T-helper 1 cell treated with Interleukin-12 subunit alpha and Interleukin-12 subunit beta and Interleukin-4 antibody, amounts not matched to agents 30 μg/mL and 1 μg/mL, for 36 hours (primary cell): ENCODE results near the gene MYLK.

Experiments used
- H3K27ac Mint-ChIP-seq: one replicate; pipeline ENCODE4 v1.8.0; 2021; ENCODE audit warnings: mild to moderate bottlenecking, mixed read lengths
- H3K27me3 Mint-ChIP-seq: one replicate; pipeline ENCODE4 v1.8.0; 2021; ENCODE audit warnings: low read depth, mixed read lengths
- H3K36me3 Mint-ChIP-seq: one replicate; pipeline ENCODE4 v1.8.0; 2021; ENCODE audit warnings: low read depth, mixed read lengths
- H3K4me1 Mint-ChIP-seq: one replicate; pipeline ENCODE4 v1.8.0; 2021; ENCODE audit warnings: low read depth, mixed read lengths
- H3K4me3 Mint-ChIP-seq: one replicate; pipeline ENCODE4 v1.8.0; 2021; ENCODE audit warnings: mild to moderate bottlenecking, moderate library complexity, mixed read lengths
- H3K9me3 Mint-ChIP-seq: one replicate; pipeline ENCODE4 v1.8.0; 2021; ENCODE audit warnings: mixed read lengths

Gene MYLK

DNA sequence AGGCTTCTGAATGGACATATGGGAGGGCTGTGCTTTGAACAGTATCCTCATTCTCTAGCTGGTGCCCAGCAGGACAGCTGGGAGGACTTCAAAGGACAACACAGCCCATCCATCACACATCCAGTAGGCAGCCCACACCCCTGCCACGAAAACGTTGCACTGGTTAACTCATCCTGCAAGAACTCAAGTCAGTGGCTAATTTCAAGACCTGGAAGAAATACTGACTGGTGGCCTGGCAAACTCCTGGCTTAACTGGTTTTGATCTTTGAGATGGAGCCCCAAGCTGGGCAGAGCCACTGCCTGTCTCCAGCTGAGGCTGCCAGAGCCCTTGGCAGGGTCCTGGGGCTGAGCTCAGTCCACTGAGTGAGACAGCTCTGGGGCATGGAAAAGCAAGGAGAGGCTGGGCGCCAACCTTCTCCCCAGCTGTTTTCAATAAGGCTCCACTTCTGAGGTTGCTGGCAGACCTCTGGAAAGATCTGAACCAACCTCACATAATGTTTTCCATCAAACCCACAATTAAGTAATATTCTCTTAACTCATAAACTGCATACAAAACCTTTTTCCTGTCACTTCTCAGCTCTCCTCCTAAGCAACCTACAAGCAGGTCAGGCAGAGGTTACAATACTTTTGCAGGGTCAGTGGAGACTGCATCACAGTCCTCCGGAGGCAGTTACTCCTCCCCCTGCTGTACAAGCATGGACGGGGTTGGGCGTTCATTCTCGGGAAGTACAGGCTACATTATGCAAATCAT, 110.3 kb downstream of the MYLK start:
- Mint-ChIP-seq H3K27ac (no peak overlapping the region), H3K36me3 (no peaks in the 10 kb centered on the region), H3K9me3 (no peaks in the 10 kb centered on the region), H3K4me1 (no peaks in the 10 kb centered on the region), H3K4me3 (no peak overlapping the region), H3K27me3 (no peaks in the 10 kb centered on the region)

DNA sequence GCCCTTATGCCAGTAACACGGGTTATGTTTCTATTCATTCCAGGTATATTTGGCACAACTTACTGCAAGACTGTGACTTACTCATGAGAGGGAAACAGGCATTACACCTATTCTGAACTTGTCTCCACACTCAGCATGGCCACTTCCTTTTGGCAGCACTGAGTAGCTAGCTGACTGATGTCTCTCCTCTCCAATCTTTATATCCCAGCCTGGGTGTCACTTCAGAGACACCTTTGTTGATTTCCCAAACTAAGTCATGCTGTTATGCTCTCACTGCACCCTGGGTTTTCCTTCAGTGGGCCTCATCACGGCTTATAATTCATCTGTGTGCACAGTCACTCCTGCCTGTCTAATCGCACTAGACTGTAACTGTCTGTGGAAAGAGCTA, 114.8 kb downstream of the MYLK start:
- Mint-ChIP-seq H3K4me3 (no peak overlapping the region), H3K36me3 (no peaks in the 10 kb centered on the region)

GRCh38 chr3:123768480-123769355, 115.4 kb downstream of the MYLK start:
- no peaks in the 10 kb centered on the region for H3K9me3 Mint-ChIP-seq
- no peaks in the 10 kb centered on the region for H3K36me3 Mint-ChIP-seq
- no peak overlapping the region for H3K27ac Mint-ChIP-seq
- H3K4me3 Mint-ChIP-seq, result no peak overlapping the region
- H3K4me1 Mint-ChIP-seq, result no peaks in the 10 kb centered on the region
- peaks cover 4% of the 10 kb centered on the region for H3K27me3 Mint-ChIP-seq

More for the DNA sequence above, 114.8 kb downstream of the MYLK start:
- Mint-ChIP-seq H3K9me3 (no peaks in the 10 kb centered on the region), H3K27ac (no peak overlapping the region), H3K27me3 (no peaks in the 10 kb centered on the region), H3K4me1 (no peaks in the 10 kb centered on the region)

- H3K4me1 Mint-ChIP-seq, result no peaks in the 10 kb centered on the region
- H3K27ac Mint-ChIP-seq, result no peak overlapping the region
- H3K27me3 Mint-ChIP-seq, result peaks cover 4% of the 10 kb centered on the region
- no peaks in the 10 kb centered on the region for H3K36me3 Mint-ChIP-seq
- H3K9me3 Mint-ChIP-seq, result no peaks in the 10 kb centered on the region
- H3K4me3 Mint-ChIP-seq, result no peak overlapping the region
Observed at GRCh38 chr3:123767564-123768292, 116.4 kb downstream of the MYLK start.

- Mint-ChIP-seq H3K4me1 (no peaks in the 10 kb centered on the region), H3K9me3 (no peaks in the 10 kb centered on the region), H3K27me3 (peaks cover 4% of the 10 kb centered on the region), H3K36me3 (no peaks in the 10 kb centered on the region), H3K4me3 (no peak overlapping the region), H3K27ac (no peak overlapping the region)
Observed at GRCh38 chr3:123767009-123767372, 117.1 kb downstream of the MYLK start.

- Mint-ChIP-seq H3K27ac (no peak overlapping the region), H3K4me1 (no peaks in the 10 kb centered on the region), H3K9me3 (no peaks in the 10 kb centered on the region), H3K27me3 (peaks cover 4% of the 10 kb centered on the region), H3K36me3 (no peaks in the 10 kb centered on the region), H3K4me3 (no peak overlapping the region)
Observed at GRCh38 chr3:123766193-123767008, 117.7 kb downstream of the MYLK start.

DNA sequence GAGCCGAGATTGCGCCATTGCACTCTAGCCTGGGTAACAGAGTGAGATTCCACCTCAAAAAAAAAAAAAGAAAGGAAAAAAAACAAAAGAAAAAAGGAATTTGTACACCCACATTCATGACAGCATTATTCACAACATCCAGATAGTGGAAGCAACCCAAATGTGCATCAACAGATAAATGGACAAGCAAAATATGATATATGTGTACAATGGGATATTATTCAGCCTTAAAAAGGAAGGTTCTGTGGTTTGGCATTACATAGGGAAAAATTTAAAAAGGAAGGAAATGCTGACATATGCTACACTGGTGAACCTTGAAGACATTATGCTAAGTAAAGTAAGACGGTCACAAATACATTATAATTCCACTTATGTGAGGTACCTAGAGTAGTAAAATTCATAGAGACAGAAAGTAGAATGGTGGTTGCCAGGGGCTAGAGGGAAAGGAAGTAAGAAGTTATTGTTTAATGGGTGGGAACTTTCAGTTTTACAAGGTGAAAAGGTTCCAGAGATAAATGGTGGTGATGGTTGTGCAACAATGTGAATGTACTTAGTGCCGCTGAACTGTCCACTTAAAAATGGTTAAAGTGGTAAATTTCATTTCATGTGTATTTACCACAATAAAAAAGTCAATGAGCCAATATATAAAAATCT, 118.5 kb downstream of the MYLK start:
- Mint-ChIP-seq H3K4me1 (no peaks in the 10 kb centered on the region), H3K27ac (no peak overlapping the region), H3K36me3 (no peaks in the 10 kb centered on the region), H3K27me3 (peaks cover 4% of the 10 kb centered on the region), H3K4me3 (no peak overlapping the region), H3K9me3 (no peaks in the 10 kb centered on the region)

GRCh38 chr3:123764647-123765046, 119.5 kb downstream of the MYLK start:
- Mint-ChIP-seq H3K4me3 (no peak overlapping the region), H3K27ac (no peak overlapping the region), H3K9me3 (no peaks in the 10 kb centered on the region), H3K4me1 (no peaks in the 10 kb centered on the region), H3K36me3 (no peaks in the 10 kb centered on the region), H3K27me3 (peaks cover 5% of the 10 kb centered on the region)

GRCh38 chr3:123762805-123763204, 121.3 kb downstream of the MYLK start:
- H3K9me3 Mint-ChIP-seq, result no peaks in the 10 kb centered on the region
- no peaks in the 10 kb centered on the region for H3K36me3 Mint-ChIP-seq
- no peaks in the 10 kb centered on the region for H3K4me1 Mint-ChIP-seq
- peaks cover 22% of the 10 kb centered on the region for H3K27me3 Mint-ChIP-seq
- H3K27ac Mint-ChIP-seq, result no peak overlapping the region
- no peak overlapping the region for H3K4me3 Mint-ChIP-seq

DNA sequence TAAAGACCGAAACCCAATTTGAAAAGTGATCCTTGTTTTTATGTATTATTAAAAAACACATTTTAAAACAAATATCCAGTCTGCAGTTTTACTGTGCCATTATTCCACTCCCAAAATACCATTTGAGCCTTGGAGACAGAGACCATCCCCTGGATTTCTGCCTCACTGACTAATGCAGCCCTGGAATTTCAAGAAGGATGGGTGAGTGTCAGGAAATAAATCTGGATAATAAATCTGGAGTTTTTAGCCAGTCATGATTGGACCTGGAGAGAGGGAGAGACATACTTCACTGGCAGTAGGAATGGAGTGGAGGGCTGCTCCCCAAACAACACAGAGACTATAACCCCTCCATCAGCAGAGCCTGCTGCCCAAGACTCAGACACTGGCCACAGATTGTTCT, 123.3 kb downstream of the MYLK start:
- Mint-ChIP-seq H3K9me3 (no peaks in the 10 kb centered on the region), H3K27ac (no peak overlapping the region), H3K36me3 (no peaks in the 10 kb centered on the region), H3K4me1 (peaks cover 5% of the 10 kb centered on the region), H3K27me3 (peaks cover 27% of the 10 kb centered on the region), H3K4me3 (no peak overlapping the region)

GRCh38 chr3:123759871-123760270, 124.3 kb downstream of the MYLK start:
- Mint-ChIP-seq H3K27ac (no peak overlapping the region), H3K4me1 (peaks cover 5% of the 10 kb centered on the region), H3K36me3 (no peaks in the 10 kb centered on the region), H3K4me3 (no peak overlapping the region), H3K27me3 (peaks cover 27% of the 10 kb centered on the region), H3K9me3 (no peaks in the 10 kb centered on the region)

GRCh38 chr3:123759311-123759710, 124.8 kb downstream of the MYLK start:
- H3K4me3 Mint-ChIP-seq, result no peak overlapping the region
- H3K36me3 Mint-ChIP-seq, result no peaks in the 10 kb centered on the region
- peaks cover 5% of the 10 kb centered on the region for H3K4me1 Mint-ChIP-seq
- peaks cover 27% of the 10 kb centered on the region for H3K27me3 Mint-ChIP-seq
- no peak overlapping the region for H3K27ac Mint-ChIP-seq
- H3K9me3 Mint-ChIP-seq, result no peaks in the 10 kb centered on the region

DNA sequence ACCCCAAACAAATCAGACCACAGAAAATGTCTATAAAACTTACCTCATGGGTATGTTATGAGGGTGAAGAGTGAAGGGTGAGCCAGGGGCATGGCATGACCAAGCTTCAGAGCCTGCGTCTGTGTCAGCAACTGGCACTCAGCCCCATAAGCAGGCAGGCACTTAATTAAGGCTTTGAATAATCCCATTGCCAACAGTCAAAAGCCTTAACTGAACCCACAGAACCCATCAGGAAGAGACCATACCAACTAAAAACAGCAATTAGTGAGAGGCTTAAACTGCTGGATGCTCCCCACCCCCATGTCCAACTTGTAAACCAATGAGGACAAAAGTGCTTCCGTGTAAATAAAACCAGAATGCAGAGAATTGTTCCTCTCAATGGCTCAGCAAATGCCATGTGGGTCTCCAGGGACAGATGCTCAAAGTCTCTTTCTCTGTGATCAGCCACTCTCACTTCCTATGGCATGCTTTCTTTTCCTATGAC, 126.0 kb downstream of the MYLK start:
- Mint-ChIP-seq H3K27ac (no peak overlapping the region), H3K36me3 (no peaks in the 10 kb centered on the region), H3K4me1 (peaks cover 5% of the 10 kb centered on the region), H3K9me3 (no peaks in the 10 kb centered on the region), H3K4me3 (no peak overlapping the region), H3K27me3 (peaks cover 23% of the 10 kb centered on the region)
